H1 (cell line): Measurements from ENCODE around the gene PIGC. TPM values are rescaled to one million over a fixed set of nuclear protein-coding genes. Genes with fewer than 3 reads are reported as not detected.

Experiments used
- CTCF ChIA-PET: fragments of 300-600 bp; sonication (Branson Sonifier 250); formaldehyde crosslinking; loops from one replicate; lab custom pipeline; 2021; ENCODE audit not compliant: partially characterized antibody; lab: Charles Lee
- POLR2A ChIA-PET: fragments of 300-600 bp; sonication (Branson Sonifier 250); formaldehyde crosslinking; loops from one replicate; lab custom pipeline; 2021; ENCODE audit warnings: inconsistent platforms; ENCODE audit not compliant: partially characterized antibody; lab: Charles Lee
- DNase-seq, 2 experiments: peaks; one replicate each; pipeline versions ENCODE4 v3.0.0 to v3.0.0-alpha.2; 2010 to 2022; ENCODE audit warnings: low spot score in 2 of 2, low read depth in 1 of 2, mixed read lengths in 1 of 2
- FAIRE-seq: peaks from 2 replicates; lab custom pipeline; 2011; peaks lifted over from hg19 to GRCh38; lab: Jason Lieb, UNC
- H2AFZ ChIP-seq: 2 replicates; pipeline ENCODE4 v1.8.1; 2012; ENCODE audit warnings: low read length, inconsistent platforms
- H2AK5ac ChIP-seq: 2 replicates; pipeline ENCODE4 v1.6.1; 2013; ENCODE audit warnings: low read depth, low read length
- H2BK120ac ChIP-seq: replicated peaks from 2 replicates; pipeline ENCODE3; 2013; ENCODE audit warnings: low read depth, low read length, inconsistent platforms
- H2BK12ac ChIP-seq: 2 replicates; pipeline ENCODE4 v1.6.1; 2013; ENCODE audit warnings: low read depth, low read length
- H2BK15ac ChIP-seq: 2 replicates; pipeline ENCODE4 v1.6.1; 2013; ENCODE audit warnings: low read length
- H2BK20ac ChIP-seq: 2 replicates; pipeline ENCODE4 v1.6.1; 2013; ENCODE audit warnings: low read length
- H2BK5ac ChIP-seq: 2 replicates; pipeline ENCODE4 v1.6.1; 2013; ENCODE audit warnings: low read depth, low read length
- H3K14ac ChIP-seq: 2 replicates; pipeline ENCODE4 v1.6.1; 2013; ENCODE audit warnings: inconsistent platforms; ENCODE audit not compliant: insufficient read length
- H3K18ac ChIP-seq: 2 replicates; pipeline ENCODE4 v1.6.1; 2013; ENCODE audit warnings: low read length; ENCODE audit errors: extremely low read depth
- H3K23ac ChIP-seq: 2 replicates; pipeline ENCODE4 v1.6.1; 2013; ENCODE audit warnings: inconsistent platforms; ENCODE audit not compliant: insufficient read length
- H3K23me2 ChIP-seq: 2 replicates; pipeline ENCODE4 v1.6.1; 2013; ENCODE audit warnings: low read depth, low read length
- H3K27ac ChIP-seq: 2 replicates; pipeline ENCODE4 v1.6.1; 2011; ENCODE audit warnings: low read depth, low read length, inconsistent platforms
- H3K27me3 ChIP-seq, 4 experiments: replicated peaks in 1 of 4; 1 replicate in 1 of 4; 2 replicates in 3 of 4; pipeline versions ENCODE4 v1.6.1 to v1.8.1; 2011 to 2013; ENCODE audit warnings: low read length in 3 of 4, mild to moderate bottlenecking in 3 of 4, inconsistent platforms in 2 of 4, mixed read lengths in 2 of 4, moderate library complexity in 1 of 4; ENCODE audit not compliant: control insufficient read depth in 3 of 4, insufficient read depth in 3 of 4; ENCODE audit errors: extremely low read depth in 1 of 4
- H3K36me3 ChIP-seq, 4 experiments: 2 replicates each; pipeline versions ENCODE4 v1.6.1 to v1.8.1; 2011 to 2013; ENCODE audit warnings: mild to moderate bottlenecking in 4 of 4, low read length in 3 of 4, moderate library complexity in 2 of 4, control low read depth in 1 of 4, inconsistent platforms in 1 of 4; ENCODE audit not compliant: insufficient read depth in 4 of 4, control insufficient read depth in 2 of 4
- H3K4ac ChIP-seq: replicated peaks from 2 replicates; pipeline ENCODE3; 2013; ENCODE audit warnings: low read length, low read depth, mixed read lengths, inconsistent platforms; ENCODE audit not compliant: insufficient read length
- H3K4me1 ChIP-seq, 4 experiments: replicated peaks in 1 of 4; 1 replicate in 1 of 4; 2 replicates in 3 of 4; pipeline versions ENCODE4 v1.6.1 to v1.8.1; 2011 to 2013; ENCODE audit warnings: low read length in 3 of 4, inconsistent platforms in 2 of 4, mixed read lengths in 1 of 4; ENCODE audit not compliant: insufficient read depth in 4 of 4, control insufficient read depth in 3 of 4
- H3K4me2 ChIP-seq, 2 experiments: 2 replicates each; pipeline versions ENCODE4 v1.6.1 to v1.8.1; 2011 to 2013; ENCODE audit warnings: low read depth in 2 of 2, low read length in 2 of 2, control low read depth in 1 of 2, inconsistent platforms in 1 of 2, mild to moderate bottlenecking in 1 of 2; ENCODE audit not compliant: insufficient read depth in 1 of 2
- H3K4me3 ChIP-seq, 4 experiments: fragments of 200-600, 300-600 bp in 1 of 4; sonication (generic), shearing (Covaris generic), sonication (Bioruptor Twin) in 1 of 4; 2 replicates each; pipeline versions ENCODE4 v1.5.1 to v1.8.1; 2011 to 2016; ENCODE audit warnings: low read length in 4 of 4, low read depth in 3 of 4, control low read depth in 2 of 4, inconsistent platforms in 2 of 4, mild to moderate bottlenecking in 2 of 4, mixed read lengths in 1 of 4, moderate library complexity in 1 of 4; ENCODE audit not compliant: insufficient read depth in 2 of 4; ENCODE audit errors: extremely low read depth in 1 of 4
- H3K56ac ChIP-seq: replicated peaks from 2 replicates; pipeline ENCODE3; 2013; ENCODE audit warnings: low read depth, mild to moderate bottlenecking, mixed read lengths, low read length, inconsistent platforms; ENCODE audit not compliant: insufficient read length
- H3K79me1 ChIP-seq: 2 replicates; pipeline ENCODE4 v1.6.1; 2013; ENCODE audit warnings: low read depth, low read length, control low read depth
- H3K79me2 ChIP-seq, 2 experiments: 2 replicates each; pipeline versions ENCODE4 v1.6.1 to v1.8.1; 2012 to 2013; ENCODE audit warnings: low read length in 2 of 2, mild to moderate bottlenecking in 2 of 2, inconsistent platforms in 1 of 2; ENCODE audit not compliant: insufficient read depth in 2 of 2, control insufficient read depth in 1 of 2
- H3K9ac ChIP-seq, 4 experiments: replicated peaks in 1 of 4; 1 replicate in 1 of 4; 2 replicates in 3 of 4; pipeline versions ENCODE4 v1.6.1 to v1.8.1; 2011 to 2013; ENCODE audit warnings: low read depth in 3 of 4, low read length in 3 of 4, control low read depth in 2 of 4, mild to moderate bottlenecking in 2 of 4, moderate library complexity in 2 of 4, inconsistent platforms in 1 of 4; ENCODE audit errors: extremely low read depth in 1 of 4
- H3K9me3 ChIP-seq, 2 experiments: 2 replicates each; pipeline versions ENCODE4 v1.6.1 to v1.8.1; 2012 to 2013; ENCODE audit warnings: mild to moderate bottlenecking in 2 of 2, moderate library complexity in 2 of 2, control low read depth in 1 of 2, inconsistent platforms in 1 of 2, low read depth in 1 of 2, low read length in 1 of 2, mixed read lengths in 1 of 2; ENCODE audit not compliant: insufficient read depth in 2 of 2
- H4K20me1 ChIP-seq, 2 experiments: replicated peaks in 1 of 2; 2 replicates each; pipeline versions ENCODE3 to v1.8.1; 2011 to 2013; ENCODE audit warnings: inconsistent platforms in 2 of 2, low read length in 2 of 2, mild to moderate bottlenecking in 1 of 2; ENCODE audit not compliant: insufficient read depth in 2 of 2, control insufficient read depth in 1 of 2
- H4K5ac ChIP-seq: 2 replicates; pipeline ENCODE4 v1.6.1; 2013; ENCODE audit warnings: low read length, low read depth, mixed read lengths, inconsistent platforms; ENCODE audit not compliant: insufficient read length
- H4K8ac ChIP-seq: 2 replicates; pipeline ENCODE4 v1.8.0; 2013; ENCODE audit warnings: mild to moderate bottlenecking, moderate library complexity, low read length, inconsistent platforms; ENCODE audit not compliant: insufficient read depth; ENCODE audit errors: extremely low read depth
- H4K91ac ChIP-seq: replicated peaks from 2 replicates; pipeline ENCODE3; 2013; ENCODE audit warnings: low read length, mixed read lengths, inconsistent platforms; ENCODE audit not compliant: insufficient read length
- HDAC2 ChIP-seq, 2 experiments: fragments of 300-600 bp in 1 of 2; sonication (generic) in 1 of 2; IDR thresholded peaks; 2 replicates each; pipeline ENCODE4 v1.6.1; 2011 to 2012; ENCODE audit warnings: low read depth in 2 of 2, low read length in 2 of 2, mild to moderate bottlenecking in 2 of 2, moderate library complexity in 2 of 2, borderline replicate concordance in 1 of 2, inconsistent platforms in 1 of 2
- RNF2 ChIP-seq: fragments of 200-900, 300-1000 bp; sonication (generic); IDR thresholded peaks from 2 replicates; pipeline ENCODE4 v1.7.1; 2016; ENCODE audit warnings: borderline replicate concordance, low read depth, mild to moderate bottlenecking, antibody characterized with exemption, low read length; ENCODE audit not compliant: poor library complexity, severe bottlenecking; ENCODE audit errors: missing control alignments
- WGBS, 2 experiments: shearing (Covaris generic) in 1 of 2; methylation state at CpG; one replicate each; pipeline versions ENCODE4 v1.1.6 to v1.1.7; 2013 to 2015; ENCODE audit warnings: low lambda C conversion rate in 2 of 2, mixed read lengths in 2 of 2, inconsistent platforms in 1 of 2, low coverage in 1 of 2, missing lambda C conversion rate in 1 of 2; ENCODE audit not compliant: insufficient replicate concordance in 2 of 2, insufficient coverage in 1 of 2, insufficient read length in 1 of 2; ENCODE audit errors: extremely low coverage in 1 of 2, missing lambda C conversion rate in 1 of 2; 5-methylcytosine and 5-hydroxymethylcytosine counted together
- polyA plus RNA-seq, 7 experiments: library from polyadenylated mRNA; depleted of rRNA in 3 of 7; stranded (reverse) in 5 of 7; unstranded in 2 of 7; fragments of >200 nt in 5 of 7; fragments of 200-250 nt in 2 of 7; gene quantifications; 1 replicate in 5 of 7; 2 replicates in 1 of 7; 4 replicates in 1 of 7; pipeline versions ENCODE4 v1.2.1 to v1.2.3, GENCODE V29; 2011 to 2013; ENCODE audit warnings: missing spikeins in 2 of 7, mixed read lengths in 2 of 7
- total RNA-seq: library from RNA; stranded (reverse); fragmentation: NEBNext Ultra II Directional; extraction: Animal tissue kit (Norgen Biotek cat#: 25700); gene quantifications from 2 replicates; pipeline ENCODE4 v1.2.1, GENCODE V29; 2021

Gene PIGC
- total and polyA plus RNA-seq, 2 of the 8 experiments (the other 6 are each of a cell fraction or from before 2014, with no cell fraction given): 21.0 to 39.3 TPM

GRCh38 chr1:172477741-172478140 is 33.9 kb upstream of the PIGC start:
- Histone ChIP-seq H4K20me1 (no peaks in the 10 kb centered on the region), H2AFZ (no peak overlapping the region), H2AK5ac (no peak overlapping the region), H3K27ac (no peak overlapping the region), H3K14ac (no peak overlapping the region), H4K91ac (no peak overlapping the region), H3K9me3 (no peaks in the 10 kb centered on the region), H3K79me1 (no peaks in the 10 kb centered on the region), H4K5ac (no peak overlapping the region), H3K18ac (no peak overlapping the region), H2BK5ac (no peak overlapping the region), H2BK15ac (no peak overlapping the region), H3K27me3 (no peaks in the 10 kb centered on the region), H3K36me3 (no peaks in the 10 kb centered on the region), H2BK120ac (no peak overlapping the region), H3K23me2 (no peaks in the 10 kb centered on the region), H3K4me1 (no peaks in the 10 kb centered on the region; a peak in 1 of 7 replicates), H4K8ac (no peak overlapping the region), H3K56ac (no peak overlapping the region), H3K4ac (no peak overlapping the region), H3K79me2 (no peaks in the 10 kb centered on the region), H3K4me2 (no peak overlapping the region), H3K4me3 (no peak overlapping the region), H2BK20ac (no peak overlapping the region), H2BK12ac (no peak overlapping the region), H3K9ac (no peak overlapping the region), H3K23ac (no peak overlapping the region)
- 75% methylated on average over 1 of the region's 1 CpG; no CpG with 5 or more reads in 1 of the 2 experiments for WGBS, 2 experiments
- DNase-seq: no peak
- ChIA-PET CTCF (no interaction called here), POLR2A (no interaction called here)
- TF ChIP-seq RNF2 (no peak), HDAC2 (IDR thresholded peaks at IDR 0.05; ENCODE audit: borderline replicate concordance in 1 of 2, low read depth in 2 of 2, low read length in 2 of 2) (no peak)
- FAIRE-seq: no peak
